SU-DHL-6 (cell line): ENCODE data around the gene UACA.

Experiments used
- H2AFZ ChIP-seq: fragments of 200-600 bp; sonication (generic); 2 replicates; pipeline ENCODE4 v1.6.1; 2014; ENCODE audit warnings: low read depth, mild to moderate bottlenecking, moderate library complexity, mixed read lengths, antibody characterized with exemption, low read length; ENCODE audit not compliant: severe bottlenecking
- H3F3A ChIP-seq: fragments of 200-600 bp; shearing (Covaris generic); 2 replicates; pipeline ENCODE4 v1.6.0; 2016; ENCODE audit warnings: antibody characterized with exemption, mild to moderate bottlenecking; ENCODE audit not compliant: insufficient read depth
- H3K27ac ChIP-seq: fragments of 200-600 bp; sonication (generic); 2 replicates; pipeline ENCODE4 v1.5.1; 2016; ENCODE audit warnings: low read depth, mild to moderate bottlenecking, low read length, moderate library complexity, mixed read lengths
- H3K27me3 ChIP-seq: fragments of 200-600 bp; sonication (generic), shearing (Covaris generic); 2 replicates; pipeline ENCODE4 v1.6.0; 2014; ENCODE audit warnings: mild to moderate bottlenecking, low read length
- H3K36me3 ChIP-seq: fragments of 200-600 bp; sonication (generic); 2 replicates; pipeline ENCODE4 v1.6.1; 2014; ENCODE audit warnings: mild to moderate bottlenecking, low read length, mixed read lengths
- H3K4me2 ChIP-seq: fragments of 300-600, 200-600 bp; shearing (Covaris generic), sonication (generic); 2 replicates; pipeline ENCODE4 v1.6.0; 2014; ENCODE audit warnings: low read length, low read depth, mild to moderate bottlenecking; ENCODE audit not compliant: poor library complexity, severe bottlenecking
- H3K4me3 ChIP-seq: fragments of 200-600 bp; sonication (generic); 2 replicates; pipeline ENCODE4 v1.5.1; 2014; ENCODE audit warnings: antibody characterized with exemption, low read length, mild to moderate bottlenecking, mixed read lengths; ENCODE audit not compliant: insufficient read depth, poor library complexity, severe bottlenecking
- H3K79me2 ChIP-seq: fragments of 200-600 bp; sonication (generic); 2 replicates; pipeline ENCODE4 v1.6.1; 2014; ENCODE audit warnings: mild to moderate bottlenecking, low read length, moderate library complexity; ENCODE audit not compliant: insufficient read depth
- H3K9ac ChIP-seq: fragments of 200-600 bp; sonication (generic); 2 replicates; pipeline ENCODE4 v1.7.0; 2014; ENCODE audit warnings: mild to moderate bottlenecking, low read length
- H3K9me2 ChIP-seq: fragments of 200-600 bp; sonication (generic); replicated peaks from 2 replicates; pipeline ENCODE4 v1.6.1; 2014; ENCODE audit warnings: low read length; ENCODE audit not compliant: insufficient read depth
- H3K9me3 ChIP-seq: fragments of 200-600 bp; sonication (generic); 2 replicates; pipeline ENCODE4 v1.6.1; 2014; ENCODE audit warnings: low read length, mixed read lengths; ENCODE audit not compliant: insufficient read depth
- H4K20me1 ChIP-seq: fragments of 200-600 bp; sonication (generic); 2 replicates; pipeline ENCODE4 v1.6.1; 2014; ENCODE audit warnings: low read depth, mild to moderate bottlenecking, antibody characterized with exemption, low read length, moderate library complexity, mixed read lengths
- EZH2phosphoT487 ChIP-seq: fragments of 200-600 bp; sonication (generic), shearing (Covaris generic); conservative IDR thresholded peaks from 2 replicates; pipeline ENCODE4 v1.6.1; 2018; ENCODE audit warnings: mild to moderate bottlenecking, antibody characterized with exemption, low read length, moderate library complexity, mixed read lengths
- TF ChIP-seq, protein P1 (sequence below): fragments of 200-600 bp; sonication (generic); IDR thresholded peaks from one replicate; pipeline ENCODE4 v1.5.1; 2017; ENCODE audit warnings: antibody characterized with exemption, mild to moderate bottlenecking, low read length, moderate library complexity; ENCODE audit not compliant: insufficient read depth, poor library complexity, severe bottlenecking

Gene UACA

DNA sequence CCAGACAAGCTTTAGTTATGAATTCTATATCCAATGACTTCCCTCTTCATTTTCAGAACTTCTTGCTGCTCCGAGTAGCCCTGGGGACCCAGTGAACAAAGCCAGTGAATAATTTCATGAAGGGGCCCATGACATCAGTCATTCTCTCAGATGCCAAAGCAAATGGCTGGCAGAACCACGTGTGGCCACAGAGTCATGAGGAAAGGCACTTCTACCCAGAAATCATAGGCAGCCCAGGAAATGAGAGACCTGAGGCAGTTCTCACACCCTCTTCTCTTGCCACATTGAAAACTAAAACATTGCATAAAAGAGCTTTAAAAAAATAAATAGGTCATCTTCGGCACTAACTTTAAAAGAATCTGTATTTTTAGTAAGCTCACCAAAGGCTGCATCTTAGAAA, 4.3 kb upstream of the UACA start:
- Histone ChIP-seq H3K9me3 (no peaks in the 10 kb centered on the region), H3K27me3 (no peaks in the 10 kb centered on the region), H3K9ac (no peak overlapping the region), H3K4me2 (no peak overlapping the region), H3F3A (no peaks in the 10 kb centered on the region), H2AFZ (no peak overlapping the region), H3K4me3 (no peak overlapping the region), H3K27ac (no peak overlapping the region), H4K20me1 (no peaks in the 10 kb centered on the region), H3K9me2 (no peaks in the 10 kb centered on the region), H3K36me3 (no peaks in the 10 kb centered on the region), H3K79me2 (no peaks in the 10 kb centered on the region)
- TF ChIP-seq, protein P1, sequence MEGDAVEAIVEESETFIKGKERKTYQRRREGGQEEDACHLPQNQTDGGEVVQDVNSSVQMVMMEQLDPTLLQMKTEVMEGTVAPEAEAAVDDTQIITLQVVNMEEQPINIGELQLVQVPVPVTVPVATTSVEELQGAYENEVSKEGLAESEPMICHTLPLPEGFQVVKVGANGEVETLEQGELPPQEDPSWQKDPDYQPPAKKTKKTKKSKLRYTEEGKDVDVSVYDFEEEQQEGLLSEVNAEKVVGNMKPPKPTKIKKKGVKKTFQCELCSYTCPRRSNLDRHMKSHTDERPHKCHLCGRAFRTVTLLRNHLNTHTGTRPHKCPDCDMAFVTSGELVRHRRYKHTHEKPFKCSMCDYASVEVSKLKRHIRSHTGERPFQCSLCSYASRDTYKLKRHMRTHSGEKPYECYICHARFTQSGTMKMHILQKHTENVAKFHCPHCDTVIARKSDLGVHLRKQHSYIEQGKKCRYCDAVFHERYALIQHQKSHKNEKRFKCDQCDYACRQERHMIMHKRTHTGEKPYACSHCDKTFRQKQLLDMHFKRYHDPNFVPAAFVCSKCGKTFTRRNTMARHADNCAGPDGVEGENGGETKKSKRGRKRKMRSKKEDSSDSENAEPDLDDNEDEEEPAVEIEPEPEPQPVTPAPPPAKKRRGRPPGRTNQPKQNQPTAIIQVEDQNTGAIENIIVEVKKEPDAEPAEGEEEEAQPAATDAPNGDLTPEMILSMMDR: no peak
- TF ChIP-seq EZH2phosphoT487: no peak

DNA sequence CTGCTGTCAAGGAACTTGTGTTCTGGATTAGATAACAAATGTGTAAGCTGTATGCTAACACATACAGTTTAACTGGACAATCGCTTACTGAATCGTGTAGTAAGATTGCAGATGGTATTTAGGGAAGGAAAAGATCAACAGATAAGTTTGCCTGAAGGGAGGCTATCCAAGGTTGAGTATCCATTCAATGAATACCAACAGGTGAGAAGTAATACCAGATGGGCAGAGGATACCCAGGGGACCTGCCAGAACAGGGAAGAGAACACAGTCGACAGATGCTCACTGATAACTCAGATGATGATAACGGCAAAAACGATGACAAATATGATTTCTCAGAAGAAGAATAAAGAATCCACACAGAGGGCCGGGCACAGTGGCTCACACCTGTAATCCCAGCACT, 3.2 kb upstream of the UACA start:
- no peak overlapping the region for H3K27ac ChIP-seq
- no peak overlapping the region for H3K4me3 ChIP-seq
- H3K9me3 ChIP-seq: no peaks in the 10 kb centered on the region
- H2AFZ ChIP-seq: no peak overlapping the region
- H3K79me2 ChIP-seq: no peaks in the 10 kb centered on the region
- no peaks in the 10 kb centered on the region for H3K9me2 ChIP-seq
- TF ChIP-seq, protein P1: no peak
- no peak for TF ChIP-seq EZH2phosphoT487
- no peaks in the 10 kb centered on the region for H3F3A ChIP-seq
- no peak overlapping the region for H3K9ac ChIP-seq
- no peaks in the 10 kb centered on the region for H3K36me3 ChIP-seq
- no peaks in the 10 kb centered on the region for H3K27me3 ChIP-seq
- H3K4me2 ChIP-seq: no peak overlapping the region
- H4K20me1 ChIP-seq: no peaks in the 10 kb centered on the region

DNA sequence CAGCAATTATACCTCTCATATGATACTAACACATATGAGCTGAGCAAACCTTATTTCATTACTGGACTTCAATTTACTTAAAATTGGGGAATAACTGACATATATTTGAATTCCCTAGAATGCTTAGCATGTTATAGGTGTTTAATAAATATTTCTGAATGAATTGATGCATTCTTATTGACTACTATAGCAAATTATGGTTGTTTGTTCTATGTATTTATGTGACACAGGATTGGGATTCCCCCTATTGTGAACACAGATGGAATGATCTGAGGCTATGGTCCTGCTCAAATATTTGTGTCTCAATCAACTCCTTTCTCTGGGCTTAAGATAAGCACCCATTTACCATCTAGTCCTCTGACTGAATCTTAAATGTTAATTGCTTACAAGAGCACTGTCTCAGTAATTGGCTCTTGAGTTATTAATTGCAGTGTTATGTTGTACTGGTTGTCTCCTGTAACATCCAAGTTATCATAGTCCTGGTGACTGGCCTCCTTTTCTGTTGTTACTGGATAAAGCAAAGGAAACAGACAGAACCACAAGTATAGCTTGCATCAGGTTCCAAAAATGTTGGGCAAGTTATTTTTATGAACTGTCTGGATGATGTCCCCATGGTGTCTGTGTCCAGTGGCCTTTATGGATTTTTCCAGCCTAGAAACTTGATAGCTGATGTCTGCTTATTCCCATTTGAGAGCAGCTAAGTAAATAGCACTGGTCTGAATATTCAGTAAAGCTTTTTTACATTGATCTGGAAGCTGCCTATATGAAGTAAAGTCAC, 2.3 kb upstream of the UACA start:
- TF ChIP-seq, protein P1: no peak
- no peak for TF ChIP-seq EZH2phosphoT487
- no peaks in the 10 kb centered on the region for H3K79me2 ChIP-seq
- no peaks in the 10 kb centered on the region for H3K9me3 ChIP-seq
- no peaks in the 10 kb centered on the region for H3F3A ChIP-seq
- no peak overlapping the region for H3K9ac ChIP-seq
- no peaks in the 10 kb centered on the region for H3K9me2 ChIP-seq
- H3K4me2 ChIP-seq: no peak overlapping the region
- no peak overlapping the region for H3K4me3 ChIP-seq
- H3K27ac ChIP-seq: no peak overlapping the region
- H2AFZ ChIP-seq: no peak overlapping the region
- H3K36me3 ChIP-seq: no peaks in the 10 kb centered on the region
- no peaks in the 10 kb centered on the region for H4K20me1 ChIP-seq
- H3K27me3 ChIP-seq: no peaks in the 10 kb centered on the region
